Parathyroid adenoma (tissue), 2 donors: ENCODE results near the gene RPRML.

ENCODE experiments used
- H2AFZ ChIP-seq: fragments of 300-600 bp; sonication (generic); one replicate; pipeline ENCODE4 v1.7.0; 2017; ENCODE audit warnings: antibody characterized with exemption, mild to moderate bottlenecking
- H3K27ac ChIP-seq: fragments of 300-600 bp; sonication (generic); one replicate; pipeline ENCODE4 v1.7.0; 2017
- H3K27me3 ChIP-seq: fragments of 300-600 bp; sonication (generic); one replicate; pipeline ENCODE4 v1.7.0; 2017; ENCODE audit warnings: low read length; ENCODE audit not compliant: control insufficient read depth, insufficient read depth
- H3K36me3 ChIP-seq: fragments of 300-600 bp; sonication (generic); one replicate; pipeline ENCODE4 v1.7.0; 2017; ENCODE audit warnings: low read length; ENCODE audit not compliant: control insufficient read depth, insufficient read depth
- H3K4me1 ChIP-seq: fragments of 300-600 bp; sonication (generic); one replicate; pipeline ENCODE4 v1.7.0; 2017; ENCODE audit warnings: control low read depth
- H3K4me2 ChIP-seq: fragments of 300-600 bp; sonication (generic); one replicate; pipeline ENCODE4 v1.7.0; 2017; ENCODE audit warnings: low read length
- H3K4me3 ChIP-seq: fragments of 300-600 bp; sonication (generic); one replicate; pipeline ENCODE4 v1.7.0; 2017; ENCODE audit warnings: low read depth, low read length
- H3K79me2 ChIP-seq: fragments of 300-600 bp; sonication (generic); one replicate; pipeline ENCODE4 v1.7.0; 2017; ENCODE audit warnings: control low read depth
- H3K9ac ChIP-seq: fragments of 300-600 bp; sonication (generic); one replicate; pipeline ENCODE4 v1.7.0; 2017; ENCODE audit warnings: mild to moderate bottlenecking
- H3K9me3 ChIP-seq: fragments of 300-600 bp; sonication (generic); one replicate; pipeline ENCODE4 v1.7.0; 2017; ENCODE audit warnings: low read length; ENCODE audit not compliant: control insufficient read depth
- TF ChIP-seq, protein P1 (sequence below): fragments of 300-600 bp; sonication (generic); IDR thresholded peaks from one replicate; pipeline ENCODE4 v1.7.0; 2017; ENCODE audit warnings: antibody characterized with exemption, mild to moderate bottlenecking
- donor health status: primary hyperparathyroidism.

The RPRML gene

DNA sequence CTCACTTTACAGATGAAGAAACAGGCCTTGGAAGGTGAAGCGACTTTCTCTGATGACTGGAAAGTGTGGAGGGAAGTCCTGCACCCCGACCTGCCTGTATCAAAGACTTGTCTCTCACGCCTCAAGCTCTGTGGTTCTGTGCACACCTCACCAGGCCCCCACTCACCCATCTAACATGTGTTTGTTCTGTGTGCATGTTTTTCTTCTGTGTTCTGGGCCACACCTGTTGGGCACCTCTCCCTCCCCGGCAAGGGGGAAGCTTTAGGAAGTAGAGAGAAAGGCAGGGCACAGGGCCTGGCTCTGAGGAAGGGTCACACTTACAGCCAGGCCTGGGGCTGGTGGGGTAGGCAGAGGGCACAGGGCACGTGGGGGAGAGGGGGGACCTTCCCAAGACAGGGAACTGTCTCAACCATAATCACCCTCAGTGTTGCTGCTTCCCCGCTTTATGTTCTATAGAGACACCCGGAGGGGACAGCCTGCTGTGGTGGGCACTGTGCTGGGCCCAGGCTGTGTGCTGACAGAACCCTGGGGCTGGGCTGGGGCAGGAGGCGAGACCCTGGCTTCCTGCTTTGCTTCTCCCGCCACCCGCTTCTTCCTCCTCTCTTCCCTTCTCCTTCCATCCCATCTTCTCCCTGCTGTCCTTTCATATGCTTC is 7.3 kb downstream of the RPRML start:
- H3K79me2 ChIP-seq, result no peaks in the 10 kb centered on the region
- H3K27ac ChIP-seq, result no peak overlapping the region
- H3K27me3 ChIP-seq, result no peaks in the 10 kb centered on the region
- H2AFZ ChIP-seq, result no peak overlapping the region
- TF ChIP-seq, protein P1, sequence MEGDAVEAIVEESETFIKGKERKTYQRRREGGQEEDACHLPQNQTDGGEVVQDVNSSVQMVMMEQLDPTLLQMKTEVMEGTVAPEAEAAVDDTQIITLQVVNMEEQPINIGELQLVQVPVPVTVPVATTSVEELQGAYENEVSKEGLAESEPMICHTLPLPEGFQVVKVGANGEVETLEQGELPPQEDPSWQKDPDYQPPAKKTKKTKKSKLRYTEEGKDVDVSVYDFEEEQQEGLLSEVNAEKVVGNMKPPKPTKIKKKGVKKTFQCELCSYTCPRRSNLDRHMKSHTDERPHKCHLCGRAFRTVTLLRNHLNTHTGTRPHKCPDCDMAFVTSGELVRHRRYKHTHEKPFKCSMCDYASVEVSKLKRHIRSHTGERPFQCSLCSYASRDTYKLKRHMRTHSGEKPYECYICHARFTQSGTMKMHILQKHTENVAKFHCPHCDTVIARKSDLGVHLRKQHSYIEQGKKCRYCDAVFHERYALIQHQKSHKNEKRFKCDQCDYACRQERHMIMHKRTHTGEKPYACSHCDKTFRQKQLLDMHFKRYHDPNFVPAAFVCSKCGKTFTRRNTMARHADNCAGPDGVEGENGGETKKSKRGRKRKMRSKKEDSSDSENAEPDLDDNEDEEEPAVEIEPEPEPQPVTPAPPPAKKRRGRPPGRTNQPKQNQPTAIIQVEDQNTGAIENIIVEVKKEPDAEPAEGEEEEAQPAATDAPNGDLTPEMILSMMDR, result no peak
- no peak overlapping the region for H3K9ac ChIP-seq
- no peak overlapping the region for H3K4me2 ChIP-seq
- no peaks in the 10 kb centered on the region for H3K36me3 ChIP-seq
- no peak overlapping the region for H3K4me3 ChIP-seq
- no peaks in the 10 kb centered on the region for H3K4me1 ChIP-seq
- no peaks in the 10 kb centered on the region for H3K9me3 ChIP-seq

DNA sequence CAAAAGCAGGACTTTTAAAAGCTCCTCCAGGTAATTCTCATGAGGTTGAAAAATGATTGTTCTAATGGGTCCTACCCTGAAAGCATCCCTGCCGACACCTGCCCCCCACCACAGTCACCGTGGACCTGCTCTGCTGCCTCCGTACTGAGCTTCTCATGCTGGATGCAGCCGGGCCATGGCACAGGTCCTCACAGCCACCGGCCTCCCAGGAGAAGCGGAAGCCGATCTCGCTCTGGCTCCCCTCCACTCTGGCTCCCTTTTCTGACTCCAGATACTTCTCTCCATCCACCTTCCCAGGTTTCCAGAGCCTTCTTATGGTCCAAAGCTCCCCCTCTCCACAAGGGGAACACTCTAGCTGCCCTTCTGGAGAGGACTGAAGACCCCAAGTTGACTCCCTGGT is 10.2 kb downstream of the RPRML start:
- Histone ChIP-seq H3K4me3 (no peak overlapping the region), H3K4me2 (no peak overlapping the region), H2AFZ (no peak overlapping the region), H3K9me3 (no peaks in the 10 kb centered on the region), H3K27ac (no peak overlapping the region), H3K4me1 (no peaks in the 10 kb centered on the region), H3K27me3 (no peaks in the 10 kb centered on the region), H3K36me3 (no peaks in the 10 kb centered on the region), H3K79me2 (no peaks in the 10 kb centered on the region), H3K9ac (no peak overlapping the region)
- TF ChIP-seq, protein P1, result no peak

DNA sequence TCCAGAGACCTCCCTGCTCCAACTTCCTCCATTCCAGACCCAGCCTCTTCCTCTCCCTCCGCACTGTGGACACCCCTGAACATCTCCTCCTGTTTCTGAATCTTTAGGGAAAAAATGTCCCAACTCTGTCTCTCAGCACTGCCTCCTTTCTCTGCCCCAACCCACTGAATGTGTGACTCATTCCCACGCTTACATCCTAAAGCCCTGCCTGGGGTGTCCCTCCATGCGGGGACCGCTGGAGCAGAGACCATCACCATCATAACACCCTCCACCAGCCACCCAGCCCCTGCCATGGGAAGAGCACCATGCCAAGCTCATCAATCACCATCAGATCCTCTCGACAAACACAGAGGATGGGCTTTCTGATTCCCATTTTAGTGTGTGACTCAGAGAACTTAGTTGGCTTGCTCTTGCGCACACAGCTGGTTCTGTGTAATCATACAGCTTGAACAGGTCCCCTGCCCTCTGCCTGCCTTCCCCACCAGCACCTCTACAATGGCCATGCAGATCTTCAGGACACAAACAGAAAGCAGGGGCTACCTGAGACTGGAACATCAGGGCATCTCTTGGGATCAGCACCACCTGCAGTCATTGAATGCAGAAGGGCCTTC is 10.7 kb downstream of the RPRML start:
- H3K9ac ChIP-seq, result no peak overlapping the region
- no peak overlapping the region for H3K27ac ChIP-seq
- no peak overlapping the region for H2AFZ ChIP-seq
- H3K4me2 ChIP-seq, result no peak overlapping the region
- H3K4me3 ChIP-seq, result no peak overlapping the region
- no peaks in the 10 kb centered on the region for H3K9me3 ChIP-seq
- no peaks in the 10 kb centered on the region for H3K36me3 ChIP-seq
- H3K79me2 ChIP-seq, result no peaks in the 10 kb centered on the region
- TF ChIP-seq, protein P1, result no peak
- H3K27me3 ChIP-seq, result no peaks in the 10 kb centered on the region
- H3K4me1 ChIP-seq, result no peaks in the 10 kb centered on the region

DNA sequence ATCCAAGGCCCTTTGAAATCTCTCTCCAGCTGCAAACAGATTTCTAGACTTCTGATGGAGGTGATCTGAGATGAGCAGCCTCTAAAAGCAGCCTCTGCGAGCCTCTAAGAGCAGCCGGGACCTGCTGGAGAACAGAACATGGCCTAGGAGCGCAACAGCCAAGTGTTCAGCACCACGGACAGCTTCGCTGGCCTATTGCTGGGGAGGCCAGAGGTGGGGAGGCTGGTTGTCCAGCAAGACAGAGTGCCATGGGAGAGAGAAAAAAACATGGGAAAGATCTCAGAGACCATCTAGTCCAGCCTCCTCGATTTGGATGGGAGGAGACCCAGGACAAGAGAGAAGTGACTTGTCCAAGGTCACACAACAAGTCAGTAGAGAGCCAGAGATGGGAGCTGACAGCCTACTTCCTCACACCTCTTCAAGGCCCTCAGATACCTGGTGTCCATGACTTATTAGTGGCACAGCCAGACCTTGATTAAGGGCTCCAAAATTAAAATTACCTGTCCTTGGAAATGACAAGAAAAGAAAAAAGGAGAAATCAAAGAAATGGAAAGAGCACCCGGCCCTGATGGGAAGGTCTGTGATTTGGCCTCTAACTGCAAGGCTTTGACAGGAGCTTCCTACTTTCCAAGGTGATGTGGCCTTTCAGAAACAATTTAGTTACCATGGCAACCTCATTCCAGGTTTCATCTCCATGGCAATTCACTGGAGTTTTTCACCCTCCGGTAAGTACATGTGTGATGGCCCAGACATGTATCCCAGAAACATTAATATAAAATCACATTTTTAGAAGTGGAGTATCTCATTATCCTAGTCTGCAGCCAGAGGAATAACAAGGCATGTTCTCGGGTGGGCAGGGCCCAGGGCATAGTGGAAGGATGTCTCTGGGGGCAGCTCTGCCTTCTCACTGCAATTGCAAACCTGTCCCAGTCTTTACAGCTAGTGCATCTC is 14.5 kb downstream of the RPRML start:
- H3K4me1 ChIP-seq, result no peaks in the 10 kb centered on the region
- H3K4me2 ChIP-seq, result no peak overlapping the region
- TF ChIP-seq, protein P1, result no peak
- no peak overlapping the region for H3K27ac ChIP-seq
- no peak overlapping the region for H3K9ac ChIP-seq
- H3K27me3 ChIP-seq, result no peaks in the 10 kb centered on the region
- no peaks in the 10 kb centered on the region for H3K79me2 ChIP-seq
- H3K36me3 ChIP-seq, result no peaks in the 10 kb centered on the region
- H3K9me3 ChIP-seq, result no peaks in the 10 kb centered on the region
- H2AFZ ChIP-seq, result no peak overlapping the region
- no peak overlapping the region for H3K4me3 ChIP-seq
